ENCODE data around the gene SPESP1. TPM values are rescaled to one million over a fixed set of nuclear protein-coding genes. Genes with fewer than 3 reads are reported as not detected.
A peak's percentile ranks its signal among the peaks of the same experiment; 100 is the strongest.
"Not testable (repeated sequence)": the region's sequence is repeated elsewhere in the genome, so short reads cannot be mapped to it uniquely, and the experiment has no call there.

The SPESP1 gene
- polyA plus RNA-seq, 2 of the 4 experiments (the other 2 are of a cell fraction): not detected

DNA sequence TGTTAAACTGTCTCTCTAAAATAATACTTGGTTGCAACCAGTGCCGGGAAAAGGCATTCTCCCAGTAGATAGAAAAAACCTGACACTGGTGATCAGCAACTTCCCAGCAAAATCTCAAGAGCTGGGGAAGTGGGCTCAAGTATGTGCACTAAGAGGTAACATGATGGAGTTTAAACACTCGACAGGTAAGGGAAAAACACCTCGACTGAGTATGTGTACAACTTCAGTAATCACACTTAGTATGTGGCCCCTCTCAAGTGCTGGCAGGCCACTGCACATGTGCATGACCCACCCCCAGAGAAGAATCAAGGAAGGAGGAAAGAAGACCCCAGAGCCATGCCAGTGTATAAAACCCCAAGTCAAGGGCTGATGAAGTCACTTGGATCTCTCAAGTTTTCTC lies 27.4 kb downstream of the SPESP1 start:
- TF ChIP-seq RFX5 (IDR thresholded peaks at IDR 0.05) (no peak), FOSL2 (IDR thresholded peaks at IDR 0.05) (no peak), FOSL2 (CRISPR knock-in tag; IDR thresholded peaks at IDR 0.05) (no peak), TFCP2L1 (CRISPR knock-in tag; IDR thresholded peaks at IDR 0.05) (no peak), SREBF2 (IDR thresholded peaks at IDR 0.05) (no peak), CEBPB (IDR thresholded peaks at IDR 0.05) (no peak), GATA3 (IDR thresholded peaks at IDR 0.05; ENCODE audit: borderline replicate concordance) (no peak), TP53 (CRISPR knock-in tag; IDR thresholded peaks at IDR 0.05) (no peak), ZFP36 (IDR thresholded peaks at IDR 0.05; ENCODE audit: borderline replicate concordance, partially characterized antibody) (no peak), RAD21 (conservative IDR thresholded peaks at IDR 0.05 in 1 of 2, IDR thresholded peaks at IDR 0.05 in 1 of 2) (no peak), CBX2 (IDR thresholded peaks at IDR 0.05; ENCODE audit: borderline replicate concordance, low read depth) (no peak)
- TF ChIP-seq, protein P1, sequence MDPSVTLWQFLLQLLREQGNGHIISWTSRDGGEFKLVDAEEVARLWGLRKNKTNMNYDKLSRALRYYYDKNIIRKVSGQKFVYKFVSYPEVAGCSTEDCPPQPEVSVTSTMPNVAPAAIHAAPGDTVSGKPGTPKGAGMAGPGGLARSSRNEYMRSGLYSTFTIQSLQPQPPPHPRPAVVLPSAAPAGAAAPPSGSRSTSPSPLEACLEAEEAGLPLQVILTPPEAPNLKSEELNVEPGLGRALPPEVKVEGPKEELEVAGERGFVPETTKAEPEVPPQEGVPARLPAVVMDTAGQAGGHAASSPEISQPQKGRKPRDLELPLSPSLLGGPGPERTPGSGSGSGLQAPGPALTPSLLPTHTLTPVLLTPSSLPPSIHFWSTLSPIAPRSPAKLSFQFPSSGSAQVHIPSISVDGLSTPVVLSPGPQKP (IDR thresholded peaks at IDR 0.05; ENCODE audit: low read depth, low read length): no peak
- TF ChIP-seq, protein P2, sequence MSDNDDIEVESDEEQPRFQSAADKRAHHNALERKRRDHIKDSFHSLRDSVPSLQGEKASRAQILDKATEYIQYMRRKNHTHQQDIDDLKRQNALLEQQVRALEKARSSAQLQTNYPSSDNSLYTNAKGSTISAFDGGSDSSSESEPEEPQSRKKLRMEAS (IDR thresholded peaks at IDR 0.05): no peak
- POLR2A ChIA-PET: no interaction called here

DNA sequence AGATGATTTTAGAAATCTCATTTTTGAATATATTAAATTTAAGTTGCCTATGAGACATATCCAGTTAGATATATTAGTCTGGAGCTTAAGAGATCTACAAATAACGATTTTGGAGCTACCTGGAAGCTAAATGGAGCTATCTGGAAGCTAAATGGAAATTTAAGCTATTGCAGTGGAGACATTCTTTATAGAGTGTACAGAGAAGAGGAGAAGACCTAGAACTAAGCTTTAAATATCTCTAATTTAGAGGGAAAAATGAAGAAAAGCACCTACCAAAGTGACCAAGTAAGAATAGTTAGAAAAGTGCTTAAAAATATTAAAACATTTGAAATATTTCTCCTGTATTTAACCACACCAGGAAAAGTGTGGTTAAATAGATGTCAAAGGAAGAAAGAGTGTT lies 28.3 kb downstream of the SPESP1 start:
- no peaks in the 10 kb centered on the region for H3K4me1 ChIP-seq
- 0% methylated on average over 1 of the region's 1 CpG for WGBS (ENCODE audit: missing lambda C conversion rate)
- ChIA-PET POLR2A (no interaction called here), CTCF (no interaction called here)
- no peak overlapping the region for H3K27ac ChIP-seq
- ATAC-seq: no peak
- H3K9me3 ChIP-seq: peaks cover 7% of the 10 kb centered on the region; the same call in 2 of the 3 replicates
- TF ChIP-seq CBX8 (IDR thresholded peaks at IDR 0.05) (peak; percentile 63; the same call in 1 of the 2 replicates), GATA3 (IDR thresholded peaks at IDR 0.05; ENCODE audit: borderline replicate concordance) (no peak), RNF2 (IDR thresholded peaks at IDR 0.05; ENCODE audit: borderline replicate concordance, low read depth) (peak; percentile 64; the same call in 1 of the 2 replicates)
- no peak overlapping the region for H3K4me2 ChIP-seq
- FAIRE-seq: no peak
- no peak overlapping the region for H3K4me3 ChIP-seq
- no peak for DNase-seq (ENCODE audit: low read depth in 1 of 2, low spot score in 1 of 2)

More for the DNA sequence above, 27.4 kb downstream of the SPESP1 start:
- H3K4me2 ChIP-seq: no peak overlapping the region
- ATAC-seq (no peak), DNase-seq (ENCODE audit: low read depth in 1 of 2, low spot score in 1 of 2) (no peak), FAIRE-seq (no peak)
- no peak overlapping the region for H3K4me3 ChIP-seq
- peaks cover 7% of the 10 kb centered on the region; the same call in 1 of the 3 replicates for H3K9me3 ChIP-seq
- 8% methylated on average over 3 of the region's 3 CpGs for WGBS (ENCODE audit: missing lambda C conversion rate)
- H3K27ac ChIP-seq: no peak overlapping the region
- no peaks in the 10 kb centered on the region for H3K4me1 ChIP-seq
- CTCF ChIA-PET: no interaction called here

DNA sequence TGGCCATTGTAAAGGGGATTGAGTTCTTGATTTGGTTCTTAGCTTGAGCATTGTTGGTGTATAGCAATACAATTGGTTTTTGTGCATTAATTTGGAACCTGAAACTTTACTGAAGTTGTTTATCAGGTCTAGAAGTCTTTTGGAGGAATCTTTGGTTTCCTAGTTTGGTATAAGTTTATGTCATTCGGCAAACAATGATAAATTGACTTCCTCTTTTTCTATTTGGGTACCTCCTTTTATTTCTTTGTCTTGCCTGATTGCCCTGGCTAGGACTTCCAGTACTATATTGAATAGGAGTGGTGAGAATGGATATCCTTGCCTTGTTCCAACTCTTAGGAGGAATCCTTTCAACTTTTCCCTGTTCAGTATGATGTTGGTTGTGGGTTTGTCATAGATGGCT lies 32.1 kb downstream of the SPESP1 start:
- TF ChIP-seq, protein P2 (IDR thresholded peaks at IDR 0.05): no peak
- TF ChIP-seq FOSB (CRISPR knock-in tag; IDR thresholded peaks at IDR 0.05): no peak
- TF ChIP-seq EP300 (IDR thresholded peaks at IDR 0.05): no peak
- TF ChIP-seq, protein P3, sequence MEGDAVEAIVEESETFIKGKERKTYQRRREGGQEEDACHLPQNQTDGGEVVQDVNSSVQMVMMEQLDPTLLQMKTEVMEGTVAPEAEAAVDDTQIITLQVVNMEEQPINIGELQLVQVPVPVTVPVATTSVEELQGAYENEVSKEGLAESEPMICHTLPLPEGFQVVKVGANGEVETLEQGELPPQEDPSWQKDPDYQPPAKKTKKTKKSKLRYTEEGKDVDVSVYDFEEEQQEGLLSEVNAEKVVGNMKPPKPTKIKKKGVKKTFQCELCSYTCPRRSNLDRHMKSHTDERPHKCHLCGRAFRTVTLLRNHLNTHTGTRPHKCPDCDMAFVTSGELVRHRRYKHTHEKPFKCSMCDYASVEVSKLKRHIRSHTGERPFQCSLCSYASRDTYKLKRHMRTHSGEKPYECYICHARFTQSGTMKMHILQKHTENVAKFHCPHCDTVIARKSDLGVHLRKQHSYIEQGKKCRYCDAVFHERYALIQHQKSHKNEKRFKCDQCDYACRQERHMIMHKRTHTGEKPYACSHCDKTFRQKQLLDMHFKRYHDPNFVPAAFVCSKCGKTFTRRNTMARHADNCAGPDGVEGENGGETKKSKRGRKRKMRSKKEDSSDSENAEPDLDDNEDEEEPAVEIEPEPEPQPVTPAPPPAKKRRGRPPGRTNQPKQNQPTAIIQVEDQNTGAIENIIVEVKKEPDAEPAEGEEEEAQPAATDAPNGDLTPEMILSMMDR (IDR thresholded peaks at IDR 0.05): no peak
- no peak for TF ChIP-seq ZNF302 (CRISPR knock-in tag; IDR thresholded peaks at IDR 0.05)
- no peak for TF ChIP-seq JUN (IDR thresholded peaks at IDR 0.05)
- TF ChIP-seq, protein P4, sequence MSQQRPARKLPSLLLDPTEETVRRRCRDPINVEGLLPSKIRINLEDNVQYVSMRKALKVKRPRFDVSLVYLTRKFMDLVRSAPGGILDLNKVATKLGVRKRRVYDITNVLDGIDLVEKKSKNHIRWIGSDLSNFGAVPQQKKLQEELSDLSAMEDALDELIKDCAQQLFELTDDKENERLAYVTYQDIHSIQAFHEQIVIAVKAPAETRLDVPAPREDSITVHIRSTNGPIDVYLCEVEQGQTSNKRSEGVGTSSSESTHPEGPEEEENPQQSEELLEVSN (IDR thresholded peaks at IDR 0.05; ENCODE audit: borderline replicate concordance, low read depth): no peak
- TF ChIP-seq, protein P5, sequence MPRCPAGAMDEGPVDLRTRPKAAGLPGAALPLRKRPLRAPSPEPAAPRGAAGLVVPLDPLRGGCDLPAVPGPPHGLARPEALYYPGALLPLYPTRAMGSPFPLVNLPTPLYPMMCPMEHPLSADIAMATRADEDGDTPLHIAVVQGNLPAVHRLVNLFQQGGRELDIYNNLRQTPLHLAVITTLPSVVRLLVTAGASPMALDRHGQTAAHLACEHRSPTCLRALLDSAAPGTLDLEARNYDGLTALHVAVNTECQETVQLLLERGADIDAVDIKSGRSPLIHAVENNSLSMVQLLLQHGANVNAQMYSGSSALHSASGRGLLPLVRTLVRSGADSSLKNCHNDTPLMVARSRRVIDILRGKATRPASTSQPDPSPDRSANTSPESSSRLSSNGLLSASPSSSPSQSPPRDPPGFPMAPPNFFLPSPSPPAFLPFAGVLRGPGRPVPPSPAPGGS (IDR thresholded peaks at IDR 0.05): no peak
- no peak for TF ChIP-seq RARB (CRISPR knock-in tag; IDR thresholded peaks at IDR 0.05)
- TF ChIP-seq GATA3 (IDR thresholded peaks at IDR 0.05; ENCODE audit: borderline replicate concordance): no peak
- TF ChIP-seq, protein P6, sequence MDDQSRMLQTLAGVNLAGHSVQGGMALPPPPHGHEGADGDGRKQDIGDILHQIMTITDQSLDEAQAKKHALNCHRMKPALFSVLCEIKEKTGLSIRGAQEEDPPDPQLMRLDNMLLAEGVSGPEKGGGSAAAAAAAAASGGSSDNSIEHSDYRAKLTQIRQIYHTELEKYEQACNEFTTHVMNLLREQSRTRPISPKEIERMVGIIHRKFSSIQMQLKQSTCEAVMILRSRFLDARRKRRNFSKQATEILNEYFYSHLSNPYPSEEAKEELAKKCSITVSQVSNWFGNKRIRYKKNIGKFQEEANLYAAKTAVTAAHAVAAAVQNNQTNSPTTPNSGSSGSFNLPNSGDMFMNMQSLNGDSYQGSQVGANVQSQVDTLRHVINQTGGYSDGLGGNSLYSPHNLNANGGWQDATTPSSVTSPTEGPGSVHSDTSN (IDR thresholded peaks at IDR 0.05): no peak
- TF ChIP-seq ZFP36 (IDR thresholded peaks at IDR 0.05; ENCODE audit: borderline replicate concordance, partially characterized antibody): no peak
- TF ChIP-seq MAZ (IDR thresholded peaks at IDR 0.05; ENCODE audit: borderline replicate concordance, low read depth, low read length): no peak
- DNase-seq (ENCODE audit: low read depth in 1 of 2, low spot score in 1 of 2) (no peak), ATAC-seq (no peak), FAIRE-seq (no peak)
- ChIA-PET POLR2A (no interaction called here), CTCF (no interaction called here)
- 6% methylated on average over 1 of the region's 1 CpG for WGBS (ENCODE audit: missing lambda C conversion rate)
- Histone ChIP-seq H3K4me1 (no peaks in the 10 kb centered on the region), H3K4me2 (no peak overlapping the region), H3K27ac (no peak overlapping the region), H3K4me3 (no peak overlapping the region), H3K9me3 (peaks cover 8% of the 10 kb centered on the region)

DNA sequence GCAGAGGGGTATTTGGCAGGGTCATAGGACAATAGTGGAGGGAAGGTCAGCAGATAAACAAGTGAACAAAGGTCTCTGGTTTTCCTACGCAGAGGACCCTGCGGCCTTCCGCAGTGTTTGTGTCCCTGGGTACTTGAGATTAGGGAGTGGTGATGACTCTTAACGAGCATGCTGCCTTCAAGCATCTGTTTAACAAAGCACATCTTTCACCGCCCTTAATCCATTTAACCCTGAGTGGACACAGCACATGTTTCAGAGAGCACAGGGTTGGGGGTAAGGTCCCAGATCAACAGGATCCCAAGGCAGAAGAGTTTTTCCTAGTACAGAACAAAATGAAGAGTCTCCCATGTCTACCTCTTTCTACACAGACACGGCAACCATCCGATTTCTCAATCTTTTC lies 33.4 kb downstream of the SPESP1 start:
- H3K4me1 ChIP-seq; DNase-seq (ENCODE audit: low read depth in 1 of 2, low spot score in 1 of 2); CTCF ChIA-PET; FAIRE-seq; H3K27ac ChIP-seq; POLR2A ChIA-PET; ATAC-seq; H3K4me2 ChIP-seq; H3K4me3 ChIP-seq: not testable (repeated sequence)
- peaks cover 20% of the 10 kb centered on the region for H3K9me3 ChIP-seq
- WGBS (ENCODE audit: missing lambda C conversion rate): 41% methylated on average over 7 of the region's 7 CpGs

Data from A549 (cell line).